HG03196 (cell line): ENCODE data around the gene COL13A1.

Source experiments
- ATAC-seq: cut with Tn5 transposase; IDR thresholded peaks from one replicate; pipeline ENCODE4 v1.9.1; 2021; ENCODE audit not compliant: unreplicated experiment

COL13A1 gene

DNA sequence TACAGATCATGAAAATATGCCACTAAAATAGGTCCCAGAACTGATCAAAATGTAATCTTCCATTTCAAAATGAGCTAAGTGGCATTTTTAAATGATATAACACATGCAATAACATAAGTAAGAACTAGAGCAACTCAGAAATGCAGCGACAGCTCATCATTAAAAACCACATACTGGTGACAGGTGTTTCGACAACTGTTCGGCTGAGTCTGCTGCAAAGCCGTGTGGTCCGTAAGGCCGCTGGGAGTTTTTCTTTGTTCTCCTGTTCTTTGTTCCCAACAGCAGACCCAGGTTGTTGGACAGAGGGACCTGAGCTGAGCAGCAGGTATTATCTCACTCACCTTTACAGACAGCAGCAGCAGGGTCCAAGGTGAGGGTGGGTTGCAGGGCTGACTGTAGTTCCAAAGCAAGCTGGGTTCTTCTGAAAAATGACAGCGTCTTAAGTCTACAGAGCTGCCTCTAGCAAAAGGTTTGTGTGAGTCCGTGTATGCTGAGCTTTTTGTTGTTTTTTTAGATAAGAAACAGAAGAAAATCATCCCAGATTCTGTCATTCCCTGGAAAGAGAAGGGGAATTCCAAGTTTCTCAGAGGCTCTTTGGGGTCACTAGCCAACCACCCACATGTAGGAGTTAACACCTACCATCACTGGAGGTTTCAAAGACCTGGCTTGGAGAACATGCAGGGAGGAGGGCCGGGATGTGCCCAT is 205.6 kb downstream of the COL13A1 start:
- no peak for ATAC-seq
